ENCODE results near the gene MLEC. TPM values are rescaled to one million over a fixed set of nuclear protein-coding genes. Genes with fewer than 3 reads are reported as not detected.
A peak's percentile ranks its signal among the peaks of the same experiment; 100 is the strongest.
"Not testable (repeated sequence)": the region's sequence is repeated elsewhere in the genome, so short reads cannot be mapped to it uniquely, and the experiment has no call there.

MLEC gene
- total RNA-seq, 1 experiment from 2014 or later, result 107 TPM

DNA sequence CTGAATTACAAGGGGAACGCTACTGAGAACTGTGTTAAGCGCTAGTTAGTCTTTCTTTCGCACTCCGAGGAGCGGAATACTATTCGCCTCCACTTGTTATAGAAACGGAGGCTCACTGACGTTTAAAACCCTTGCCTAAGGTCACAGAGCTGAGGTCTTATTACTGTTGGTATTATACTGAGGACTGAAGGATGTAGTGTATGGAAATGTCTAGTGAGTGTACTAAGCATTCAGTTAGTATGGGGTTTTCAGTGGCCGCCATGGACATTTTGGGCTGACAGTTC, 39.5 kb downstream of the MLEC start:
- Mint-ChIP-seq H3K36me3 (ENCODE audit: insufficient read depth, unreplicated experiment) (peaks cover 22% of the 10 kb centered on the region), H3K4me3 (ENCODE audit: unreplicated experiment) (peak overlapping the region; percentile 79), H3K27ac (ENCODE audit: low read depth, unreplicated experiment) (no peak overlapping the region), H3K4me1 (ENCODE audit: insufficient read depth, unreplicated experiment) (peaks cover 6% of the 10 kb centered on the region), H3K9me3 (ENCODE audit: unreplicated experiment) (no peaks in the 10 kb centered on the region), H3K27me3 (ENCODE audit: insufficient read depth, unreplicated experiment) (no peaks in the 10 kb centered on the region)
- DNase-seq (ENCODE audit: unreplicated experiment), result no peak
- TF ChIP-seq CTCF (IDR thresholded peaks at IDR 0.05; ENCODE audit: unreplicated experiment), result no peak
- intact Hi-C loops (cut with micrococcal nuclease), result no loop called here
- BruUV-seq (replicated peaks), result no TSS peak
- POLR2A ChIA-PET, result no interaction called here
- CTCF ChIA-PET, result interaction anchor here (0.5 kb wide), 1 partner anchor 152 kb away, joined by 5 read pairs; no protein-coding TSS in a partner anchor

- POLR2A ChIA-PET, result no interaction called here
- DNase-seq (ENCODE audit: unreplicated experiment), result no peak
- H3K27ac Mint-ChIP-seq (ENCODE audit: low read depth, unreplicated experiment), result no peak overlapping the region
- H3K4me3 Mint-ChIP-seq (ENCODE audit: unreplicated experiment), result no peak overlapping the region
- H3K4me1 Mint-ChIP-seq (ENCODE audit: insufficient read depth, unreplicated experiment), result peaks cover 6% of the 10 kb centered on the region
- TF ChIP-seq CTCF (IDR thresholded peaks at IDR 0.05; ENCODE audit: unreplicated experiment), result no peak
- H3K27me3 Mint-ChIP-seq (ENCODE audit: insufficient read depth, unreplicated experiment), result no peaks in the 10 kb centered on the region
- no peaks in the 10 kb centered on the region for H3K9me3 Mint-ChIP-seq (ENCODE audit: unreplicated experiment)
- intact Hi-C loops (cut with micrococcal nuclease), result no loop called here
- BruUV-seq (replicated peaks), result no TSS peak
- CTCF ChIA-PET, result no interaction called here
- peaks cover 22% of the 10 kb centered on the region for H3K36me3 Mint-ChIP-seq (ENCODE audit: insufficient read depth, unreplicated experiment)
Observed at GRCh38 chr12:120726961-120727360, 40.0 kb downstream of the MLEC start.

DNA sequence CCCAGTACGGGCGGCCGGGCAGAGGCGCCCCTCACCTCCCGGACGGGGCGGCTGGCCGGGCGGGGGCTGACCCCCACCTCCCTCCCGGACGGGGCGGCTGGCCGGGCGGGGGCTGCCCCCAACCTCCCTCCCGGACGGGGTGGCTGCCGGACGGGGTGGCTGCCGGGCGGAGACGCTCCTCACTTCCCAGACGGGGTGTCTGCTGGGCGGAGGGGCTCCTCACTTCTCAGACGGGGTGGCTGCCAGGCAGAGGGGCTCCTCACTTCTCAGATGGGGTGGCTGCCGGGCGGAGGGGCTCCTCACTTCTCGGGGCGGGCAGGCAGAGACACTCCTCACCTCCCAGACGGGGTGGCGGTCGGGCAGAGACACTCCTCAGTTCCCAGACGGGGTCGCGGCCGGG, 45.2 kb downstream of the MLEC start:
- CTCF ChIA-PET; H3K4me3 Mint-ChIP-seq (ENCODE audit: unreplicated experiment); H3K9me3 Mint-ChIP-seq (ENCODE audit: unreplicated experiment); POLR2A ChIA-PET; intact Hi-C loops (cut with micrococcal nuclease); DNase-seq (ENCODE audit: unreplicated experiment); H3K27ac Mint-ChIP-seq (ENCODE audit: low read depth, unreplicated experiment); H3K27me3 Mint-ChIP-seq (ENCODE audit: insufficient read depth, unreplicated experiment); BruUV-seq (replicated peaks); H3K4me1 Mint-ChIP-seq (ENCODE audit: insufficient read depth, unreplicated experiment): not testable (repeated sequence)
- peaks cover 10% of the 10 kb centered on the region for H3K36me3 Mint-ChIP-seq (ENCODE audit: insufficient read depth, unreplicated experiment)

GRCh38 chr12:120733574-120733973, 46.6 kb downstream of the MLEC start:
- no peaks in the 10 kb centered on the region for H3K4me1 Mint-ChIP-seq (ENCODE audit: insufficient read depth, unreplicated experiment)

More at GRCh38 chr12:120733574-120733973, 46.6 kb downstream of the MLEC start:
- Mint-ChIP-seq H3K27me3 (ENCODE audit: insufficient read depth, unreplicated experiment) (no peaks in the 10 kb centered on the region), H3K27ac (ENCODE audit: low read depth, unreplicated experiment) (no peak overlapping the region), H3K4me3 (ENCODE audit: unreplicated experiment) (no peak overlapping the region), H3K9me3 (ENCODE audit: unreplicated experiment) (no peaks in the 10 kb centered on the region), H3K36me3 (ENCODE audit: insufficient read depth, unreplicated experiment) (peaks cover 8% of the 10 kb centered on the region)
- CTCF ChIA-PET, result interaction anchor here (0.6 kb wide), 1 partner anchor 148 kb away, joined by 5 read pairs; no protein-coding TSS in a partner anchor
- POLR2A ChIA-PET, result no interaction called here
- intact Hi-C loops (cut with micrococcal nuclease), result no loop called here
- no peak for TF ChIP-seq CTCF (IDR thresholded peaks at IDR 0.05; ENCODE audit: unreplicated experiment)
- DNase-seq (ENCODE audit: unreplicated experiment), result no peak
- BruUV-seq (replicated peaks), result no TSS peak
